Vagina (tissue), 2 donors: ENCODE data around the gene CELF4. TPM values are rescaled to one million over a fixed set of nuclear protein-coding genes. Genes with fewer than 3 reads are reported as not detected.

Experiments
- DNase-seq, 2 donors: peaks; one replicate each; pipeline ENCODE4 v3.0.0-alpha.2; 2017; ENCODE audit errors: extremely low spot score in 2 of 2
- H3K27ac ChIP-seq: fragments of 200-600 bp; sonication (generic); one replicate; pipeline ENCODE4 v1.5.1; 2019
- H3K27me3 ChIP-seq: fragments of 200-600 bp; sonication (generic); one replicate; pipeline ENCODE4 v1.5.1; 2019
- H3K36me3 ChIP-seq, 2 donors: fragments of 200-600 bp; sonication (generic); one replicate each; pipeline ENCODE4 v1.5.1; 2017 to 2019
- H3K4me1 ChIP-seq: fragments of 200-600 bp; sonication (generic); one replicate; pipeline ENCODE4 v1.5.1; 2019
- H3K4me3 ChIP-seq, 2 donors: fragments of 200-600 bp; sonication (generic); 1 replicate in 1 of 2; 2 replicates in 1 of 2; pipeline ENCODE4 v1.5.1; 2016 to 2019
- H3K9me3 ChIP-seq: fragments of 200-600 bp; sonication (generic); one replicate; pipeline ENCODE4 v1.5.1; 2019
- POLR2A ChIP-seq, 2 donors: fragments of 450-650 bp; IDR thresholded peaks; one replicate each; pipeline ENCODE4 v1.6.1; 2017; ENCODE audit warnings: antibody characterized with exemption in 2 of 2, mild to moderate bottlenecking in 2 of 2, moderate library complexity in 2 of 2
- POLR2AphosphoS5 ChIP-seq, 2 donors: sonication (generic); formaldehyde crosslinking; IDR thresholded peaks; one replicate each; pipeline ENCODE4 v1.9.0; 2017; ENCODE audit warnings: antibody characterized with exemption in 2 of 2, mild to moderate bottlenecking in 2 of 2, low read depth in 1 of 2; ENCODE audit not compliant: insufficient read depth in 1 of 2
- intact Hi-C: fragments of 100-400 bp; cut with DNase I; formaldehyde crosslinking; loops from one replicate; pipeline ENCODE4 v1.15.1; 2023
- total RNA-seq: library from RNA; depleted of rRNA; stranded (reverse); fragments of >200 nt; gene quantifications from one replicate; pipeline ENCODE4 v1.2.3, GENCODE V29; 2016
- TF ChIP-seq, protein P1 (sequence below), 3 experiments: fragments of 450-650 bp in 2 of 3; fragments of 200-600 bp in 1 of 3; sonication (generic) in 1 of 3; IDR thresholded peaks; one replicate each; pipeline ENCODE4 v1.5.1; 2017 to 2019; ENCODE audit warnings: antibody characterized with exemption in 3 of 3, mild to moderate bottlenecking in 2 of 3, moderate library complexity in 2 of 3

Gene CELF4
- total RNA-seq, 1 donor from 2014 or later = 2.2 TPM

DNA sequence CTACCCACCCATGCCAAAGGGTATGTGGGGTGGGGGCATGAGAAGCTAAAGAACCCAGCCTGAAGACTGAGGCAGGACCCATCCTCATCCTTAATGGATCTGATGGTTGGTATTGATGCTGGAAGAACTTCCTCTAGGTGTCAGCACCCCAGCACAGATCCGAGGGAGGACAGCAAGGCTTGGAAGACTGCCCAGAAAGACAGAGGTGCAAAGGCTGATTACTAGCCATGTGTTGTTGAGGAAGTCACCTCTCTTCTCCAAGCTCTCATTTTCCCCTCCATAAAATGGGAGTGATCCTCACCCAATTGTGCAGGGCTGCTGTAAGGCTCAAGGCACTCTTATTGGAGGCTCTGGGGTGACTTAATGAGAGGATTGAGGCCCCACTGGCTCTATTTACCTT lies 256.5 kb downstream of the CELF4 start:
- Histone ChIP-seq H3K27ac (no peak overlapping the region), H3K9me3 (no peaks in the 10 kb centered on the region), H3K4me3 (no peak overlapping the region), H3K36me3 (no peaks in the 10 kb centered on the region), H3K27me3 (no peaks in the 10 kb centered on the region), H3K4me1 (no peaks in the 10 kb centered on the region)
- no peak for DNase-seq
- no peak for TF ChIP-seq POLR2AphosphoS5 (IDR thresholded peaks at IDR 0.05; ENCODE audit: insufficient read depth in 1 of 2, low read depth in 1 of 2)
- TF ChIP-seq, protein P1, sequence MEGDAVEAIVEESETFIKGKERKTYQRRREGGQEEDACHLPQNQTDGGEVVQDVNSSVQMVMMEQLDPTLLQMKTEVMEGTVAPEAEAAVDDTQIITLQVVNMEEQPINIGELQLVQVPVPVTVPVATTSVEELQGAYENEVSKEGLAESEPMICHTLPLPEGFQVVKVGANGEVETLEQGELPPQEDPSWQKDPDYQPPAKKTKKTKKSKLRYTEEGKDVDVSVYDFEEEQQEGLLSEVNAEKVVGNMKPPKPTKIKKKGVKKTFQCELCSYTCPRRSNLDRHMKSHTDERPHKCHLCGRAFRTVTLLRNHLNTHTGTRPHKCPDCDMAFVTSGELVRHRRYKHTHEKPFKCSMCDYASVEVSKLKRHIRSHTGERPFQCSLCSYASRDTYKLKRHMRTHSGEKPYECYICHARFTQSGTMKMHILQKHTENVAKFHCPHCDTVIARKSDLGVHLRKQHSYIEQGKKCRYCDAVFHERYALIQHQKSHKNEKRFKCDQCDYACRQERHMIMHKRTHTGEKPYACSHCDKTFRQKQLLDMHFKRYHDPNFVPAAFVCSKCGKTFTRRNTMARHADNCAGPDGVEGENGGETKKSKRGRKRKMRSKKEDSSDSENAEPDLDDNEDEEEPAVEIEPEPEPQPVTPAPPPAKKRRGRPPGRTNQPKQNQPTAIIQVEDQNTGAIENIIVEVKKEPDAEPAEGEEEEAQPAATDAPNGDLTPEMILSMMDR (IDR thresholded peaks at IDR 0.05) = no peak
- no peak for TF ChIP-seq POLR2A (IDR thresholded peaks at IDR 0.05)
- intact Hi-C loops = no loop called here

DNA sequence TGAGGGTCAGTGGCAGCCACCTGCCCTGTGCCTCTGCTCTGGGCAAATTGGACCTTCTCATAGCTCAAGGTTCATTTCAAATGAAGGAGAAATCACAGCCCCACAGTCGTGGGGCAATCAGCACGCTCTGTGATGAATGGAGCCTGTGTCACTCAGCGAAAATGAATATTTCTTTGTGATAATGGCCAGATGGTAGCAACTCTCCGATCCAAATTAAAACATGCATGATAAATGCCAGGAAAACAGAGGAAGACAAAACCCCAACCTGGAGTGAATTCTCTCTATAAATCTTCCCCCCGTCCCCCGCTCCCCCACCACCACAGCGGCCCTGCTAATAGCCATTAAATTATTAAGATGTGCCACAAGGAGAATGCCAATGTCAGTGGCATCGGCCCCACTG lies 258.4 kb downstream of the CELF4 start:
- H3K36me3 ChIP-seq = no peaks in the 10 kb centered on the region
- H3K4me3 ChIP-seq = no peak overlapping the region
- no peaks in the 10 kb centered on the region for H3K27me3 ChIP-seq
- TF ChIP-seq POLR2AphosphoS5 (IDR thresholded peaks at IDR 0.05; ENCODE audit: insufficient read depth in 1 of 2, low read depth in 1 of 2) (no peak), POLR2A (IDR thresholded peaks at IDR 0.05) (no peak)
- TF ChIP-seq, protein P1 (IDR thresholded peaks at IDR 0.05) = no peak
- intact Hi-C loops = no loop called here
- no peak for DNase-seq
- no peaks in the 10 kb centered on the region for H3K9me3 ChIP-seq
- no peaks in the 10 kb centered on the region for H3K4me1 ChIP-seq
- H3K27ac ChIP-seq = no peak overlapping the region

DNA sequence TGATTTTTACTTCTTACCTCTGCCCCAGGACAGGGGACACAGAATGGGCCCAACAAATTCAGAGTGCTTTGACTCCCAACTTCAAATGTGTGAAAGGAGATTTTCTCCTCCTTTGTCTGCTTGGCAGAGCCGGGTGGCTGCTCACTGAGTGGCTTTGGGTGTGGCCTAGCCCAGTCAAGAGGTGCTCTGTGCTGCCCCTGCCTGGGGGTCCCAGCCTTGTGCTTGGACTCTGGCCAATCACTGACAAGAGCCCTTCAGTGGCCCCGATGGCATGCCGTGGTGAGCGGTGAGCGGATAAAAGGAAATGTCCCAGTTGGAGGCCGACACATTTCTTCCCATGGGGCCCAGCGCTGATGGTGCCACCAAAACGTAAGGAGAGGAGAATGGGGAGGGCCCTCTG lies 259.2 kb downstream of the CELF4 start:
- Histone ChIP-seq H3K27me3 (no peaks in the 10 kb centered on the region), H3K27ac (no peak overlapping the region), H3K36me3 (no peaks in the 10 kb centered on the region), H3K4me3 (no peak overlapping the region), H3K9me3 (no peaks in the 10 kb centered on the region), H3K4me1 (no peaks in the 10 kb centered on the region)
- intact Hi-C loops = no loop called here
- TF ChIP-seq POLR2A (IDR thresholded peaks at IDR 0.05) (no peak), POLR2AphosphoS5 (IDR thresholded peaks at IDR 0.05; ENCODE audit: insufficient read depth in 1 of 2, low read depth in 1 of 2) (no peak)
- TF ChIP-seq, protein P1 (IDR thresholded peaks at IDR 0.05) = no peak
- no peak for DNase-seq

DNA sequence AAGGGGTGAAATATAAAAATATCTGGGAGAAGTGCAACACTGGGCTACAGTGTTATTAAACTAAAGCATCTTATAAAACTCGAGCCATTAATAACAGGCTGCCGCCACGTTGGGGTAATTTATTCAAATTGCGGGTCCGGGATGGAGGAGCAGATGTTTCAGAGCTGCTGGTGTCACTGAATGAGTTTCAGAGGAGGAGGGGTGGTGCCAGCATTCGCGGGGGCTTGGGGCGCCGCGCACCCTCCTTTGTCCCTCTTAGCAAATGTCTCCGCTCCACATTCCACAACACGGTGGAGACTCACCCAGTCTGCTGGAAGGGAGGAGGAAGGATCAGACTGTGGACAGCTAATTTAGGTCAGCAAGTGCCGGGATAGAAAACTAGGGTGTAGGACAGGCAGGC lies 260.5 kb downstream of the CELF4 start:
- TF ChIP-seq, protein P1 (IDR thresholded peaks at IDR 0.05) = no peak
- TF ChIP-seq POLR2AphosphoS5 (IDR thresholded peaks at IDR 0.05; ENCODE audit: insufficient read depth in 1 of 2, low read depth in 1 of 2) (no peak), POLR2A (IDR thresholded peaks at IDR 0.05) (no peak)
- no peak overlapping the region for H3K27ac ChIP-seq
- no peaks in the 10 kb centered on the region for H3K36me3 ChIP-seq
- H3K4me3 ChIP-seq = no peak overlapping the region
- H3K9me3 ChIP-seq = no peaks in the 10 kb centered on the region
- no peak for DNase-seq
- H3K27me3 ChIP-seq = no peaks in the 10 kb centered on the region
- intact Hi-C loops = no loop called here
- no peaks in the 10 kb centered on the region for H3K4me1 ChIP-seq

DNA sequence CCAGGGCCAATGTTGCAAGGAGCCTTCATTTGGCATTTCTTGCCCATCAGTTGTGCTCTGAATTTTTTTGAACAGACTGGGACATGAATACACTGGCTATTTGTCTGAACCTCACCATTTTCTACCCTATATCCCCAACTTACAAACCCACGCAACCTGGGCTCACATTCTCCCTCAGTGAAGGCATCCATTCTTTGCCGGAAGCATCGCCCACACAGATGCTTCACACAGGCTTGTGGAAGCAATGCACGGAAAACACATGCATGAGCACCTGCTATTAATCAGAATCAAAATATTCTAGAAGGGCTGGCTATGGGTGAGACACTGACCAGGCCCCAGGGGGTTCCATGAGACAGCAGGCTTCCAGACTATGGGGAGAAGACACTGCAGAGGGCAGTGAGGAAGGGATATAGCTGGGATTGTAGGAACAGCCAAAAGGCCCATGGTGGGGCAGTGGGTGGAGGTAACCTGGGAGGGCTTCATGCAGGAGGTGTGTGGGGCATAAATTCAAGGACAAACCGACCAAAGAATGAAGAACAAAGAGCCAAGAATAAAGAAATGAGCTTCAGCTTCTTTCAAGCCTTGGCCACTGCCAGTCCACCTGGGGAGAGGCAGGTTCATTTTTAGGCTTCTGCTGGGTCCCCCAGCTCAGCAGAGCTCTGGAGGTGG lies 261.5 kb downstream of the CELF4 start:
- intact Hi-C loops = no loop called here
- no peaks in the 10 kb centered on the region for H3K27me3 ChIP-seq
- H3K36me3 ChIP-seq = no peaks in the 10 kb centered on the region
- peaks cover 9% of the 10 kb centered on the region for H3K4me1 ChIP-seq
- no peak for DNase-seq
- TF ChIP-seq POLR2AphosphoS5 (IDR thresholded peaks at IDR 0.05; ENCODE audit: insufficient read depth in 1 of 2, low read depth in 1 of 2) = no peak
- no peak overlapping the region for H3K27ac ChIP-seq
- H3K9me3 ChIP-seq = no peaks in the 10 kb centered on the region
- H3K4me3 ChIP-seq = no peak overlapping the region
